ENCODE measurements around the gene TMEM219. TPM values are rescaled to one million over a fixed set of nuclear protein-coding genes. Genes with fewer than 3 reads are reported as not detected.

Gene TMEM219
- total and polyA plus RNA-seq, 12 donors = 100 to 300 (median 192) TPM

DNA sequence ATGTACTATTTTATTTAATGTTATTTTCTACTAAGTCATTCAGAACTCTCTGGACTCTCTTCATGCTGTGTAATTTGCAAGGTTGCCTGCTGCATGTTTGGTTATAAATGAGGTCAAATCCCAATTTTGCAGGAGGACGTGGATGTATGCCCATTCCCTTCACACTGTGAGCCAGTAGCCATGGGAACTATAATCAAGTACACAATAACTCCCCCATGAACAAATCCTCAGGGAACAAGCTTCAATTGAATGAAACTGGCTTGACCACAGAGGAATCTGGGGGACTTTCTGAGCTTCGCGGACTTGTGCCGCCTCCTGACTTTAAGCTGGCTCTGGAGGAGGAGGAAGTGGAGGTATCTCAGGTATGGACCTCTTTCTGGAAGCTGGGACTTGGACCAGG lies 21.2 kb upstream of the TMEM219 start:
- H3K9me3 ChIP-seq (replicated peaks in 1 of 3) = no peaks in the 10 kb centered on the region
- TF ChIP-seq, protein P1, sequence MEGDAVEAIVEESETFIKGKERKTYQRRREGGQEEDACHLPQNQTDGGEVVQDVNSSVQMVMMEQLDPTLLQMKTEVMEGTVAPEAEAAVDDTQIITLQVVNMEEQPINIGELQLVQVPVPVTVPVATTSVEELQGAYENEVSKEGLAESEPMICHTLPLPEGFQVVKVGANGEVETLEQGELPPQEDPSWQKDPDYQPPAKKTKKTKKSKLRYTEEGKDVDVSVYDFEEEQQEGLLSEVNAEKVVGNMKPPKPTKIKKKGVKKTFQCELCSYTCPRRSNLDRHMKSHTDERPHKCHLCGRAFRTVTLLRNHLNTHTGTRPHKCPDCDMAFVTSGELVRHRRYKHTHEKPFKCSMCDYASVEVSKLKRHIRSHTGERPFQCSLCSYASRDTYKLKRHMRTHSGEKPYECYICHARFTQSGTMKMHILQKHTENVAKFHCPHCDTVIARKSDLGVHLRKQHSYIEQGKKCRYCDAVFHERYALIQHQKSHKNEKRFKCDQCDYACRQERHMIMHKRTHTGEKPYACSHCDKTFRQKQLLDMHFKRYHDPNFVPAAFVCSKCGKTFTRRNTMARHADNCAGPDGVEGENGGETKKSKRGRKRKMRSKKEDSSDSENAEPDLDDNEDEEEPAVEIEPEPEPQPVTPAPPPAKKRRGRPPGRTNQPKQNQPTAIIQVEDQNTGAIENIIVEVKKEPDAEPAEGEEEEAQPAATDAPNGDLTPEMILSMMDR (IDR thresholded peaks at IDR 0.05) = no peak
- no peak for TF ChIP-seq POLR2A (IDR thresholded peaks at IDR 0.05)
- intact Hi-C loops (cut with DNase I) = no loop called here
- no peaks in the 10 kb centered on the region for H3K27me3 ChIP-seq
- WGBS, 4 donors = 71 to 88% (median 78%) methylated on average over 4 of the region's 4 CpGs
- no peaks in the 10 kb centered on the region for H3K36me3 ChIP-seq (replicated peaks in 1 of 2)
- no peak overlapping the region for H3K27ac ChIP-seq
- H3K4me1 ChIP-seq (replicated peaks in 1 of 2) = no peaks in the 10 kb centered on the region
- no peak overlapping the region for H3K4me3 ChIP-seq
- DNase-seq = no peak

DNA sequence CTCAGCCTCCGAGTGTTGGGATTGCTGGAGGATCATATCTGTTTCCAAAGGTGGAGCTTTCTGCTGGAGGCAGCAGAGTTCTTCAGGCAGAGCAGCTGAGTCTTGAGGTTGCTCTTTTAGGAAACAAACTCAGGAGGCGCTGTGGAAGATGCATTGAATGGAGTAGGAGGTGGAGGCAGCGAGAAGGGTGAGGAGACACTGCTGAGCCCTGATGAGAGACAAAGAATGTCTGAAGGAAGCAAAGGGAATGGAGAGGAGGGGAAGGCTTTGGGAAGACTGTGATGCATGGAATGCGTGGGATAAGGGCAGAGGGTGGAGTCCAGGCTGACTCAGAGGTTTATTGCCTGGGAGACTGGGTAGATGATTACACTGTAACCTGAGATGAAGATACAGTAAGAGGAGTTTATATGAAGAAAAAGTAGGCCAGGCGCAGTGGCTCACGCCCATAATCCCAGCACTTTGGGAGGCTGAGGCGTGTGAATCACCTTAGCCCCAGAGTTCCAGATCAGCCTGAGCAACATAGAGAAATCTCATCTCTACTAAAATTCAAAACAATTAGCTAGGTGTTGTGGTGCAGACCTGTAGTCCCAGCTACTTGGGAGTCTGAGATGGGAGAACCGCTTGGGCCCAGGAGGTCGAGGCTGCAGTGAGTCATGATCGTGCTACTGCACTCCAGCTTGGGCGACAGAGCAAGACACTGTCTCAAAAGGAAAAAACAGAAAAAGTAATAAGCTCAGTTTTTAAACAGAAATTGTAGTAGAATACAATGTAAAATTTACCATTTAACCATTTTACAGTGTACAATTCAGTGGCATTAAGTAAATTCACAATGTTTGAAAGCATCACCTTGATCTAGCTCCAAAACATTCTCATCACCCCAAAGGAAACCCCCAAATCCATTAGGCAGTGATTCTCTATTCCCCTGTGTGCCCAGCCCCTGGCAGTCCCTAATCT lies 17.8 kb upstream of the TMEM219 start:
- TF ChIP-seq POLR2A (IDR thresholded peaks at IDR 0.05) = peak in 1 of 2 donors; percentile 51
- TF ChIP-seq, protein P1 (IDR thresholded peaks at IDR 0.05) = peak in 1 of 6 experiments; percentile 10
- 41 to 46% (median 44%) methylated on average over 11 of the region's 11 CpGs for WGBS, 4 donors
- H3K4me3 ChIP-seq = no peak overlapping the region
- H3K36me3 ChIP-seq (replicated peaks in 1 of 2) = no peaks in the 10 kb centered on the region
- peak; percentile 46 to 84 (median 78) for DNase-seq
- peak overlapping the region; percentile 59 to 87 (median 66) for H3K27ac ChIP-seq
- H3K9me3 ChIP-seq (replicated peaks in 1 of 3) = no peaks in the 10 kb centered on the region
- intact Hi-C loops (cut with DNase I) = no loop called here
- no peaks in the 10 kb centered on the region for H3K4me1 ChIP-seq (replicated peaks in 1 of 2)
- no peaks in the 10 kb centered on the region for H3K27me3 ChIP-seq

DNA sequence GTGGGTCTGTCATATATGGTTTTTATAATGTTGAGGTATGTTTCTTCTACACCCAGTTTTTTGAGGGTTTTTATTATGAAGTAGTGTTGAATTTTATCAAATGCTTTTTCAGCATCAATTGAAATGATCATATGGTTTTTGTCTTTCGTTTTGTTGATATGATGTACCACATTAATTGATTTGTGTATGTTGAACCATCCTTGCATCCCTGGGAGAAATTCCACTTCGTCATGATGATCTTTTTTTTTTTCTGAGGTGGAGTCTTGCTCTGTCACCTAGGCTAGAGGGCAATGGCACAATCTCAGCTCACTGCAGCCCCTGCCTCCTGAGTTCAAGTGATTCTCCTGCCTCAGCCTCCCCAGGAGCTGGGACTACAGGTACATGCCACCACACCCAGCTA lies 14.0 kb upstream of the TMEM219 start:
- 78 to 90% (median 84%) methylated on average over 2 of the region's 2 CpGs for WGBS, 4 donors
- Histone ChIP-seq H3K27ac (no peak overlapping the region), H3K27me3 (no peaks in the 10 kb centered on the region), H3K36me3 (replicated peaks in 1 of 2) (no peaks in the 10 kb centered on the region), H3K4me3 (no peak overlapping the region), H3K4me1 (replicated peaks in 1 of 2) (no peaks in the 10 kb centered on the region), H3K9me3 (replicated peaks in 1 of 3) (no peaks in the 10 kb centered on the region)
- intact Hi-C loops (cut with DNase I) = no loop called here
- no peak for DNase-seq
- TF ChIP-seq, protein P1 (IDR thresholded peaks at IDR 0.05) = no peak
- TF ChIP-seq POLR2A (IDR thresholded peaks at IDR 0.05) = no peak

DNA sequence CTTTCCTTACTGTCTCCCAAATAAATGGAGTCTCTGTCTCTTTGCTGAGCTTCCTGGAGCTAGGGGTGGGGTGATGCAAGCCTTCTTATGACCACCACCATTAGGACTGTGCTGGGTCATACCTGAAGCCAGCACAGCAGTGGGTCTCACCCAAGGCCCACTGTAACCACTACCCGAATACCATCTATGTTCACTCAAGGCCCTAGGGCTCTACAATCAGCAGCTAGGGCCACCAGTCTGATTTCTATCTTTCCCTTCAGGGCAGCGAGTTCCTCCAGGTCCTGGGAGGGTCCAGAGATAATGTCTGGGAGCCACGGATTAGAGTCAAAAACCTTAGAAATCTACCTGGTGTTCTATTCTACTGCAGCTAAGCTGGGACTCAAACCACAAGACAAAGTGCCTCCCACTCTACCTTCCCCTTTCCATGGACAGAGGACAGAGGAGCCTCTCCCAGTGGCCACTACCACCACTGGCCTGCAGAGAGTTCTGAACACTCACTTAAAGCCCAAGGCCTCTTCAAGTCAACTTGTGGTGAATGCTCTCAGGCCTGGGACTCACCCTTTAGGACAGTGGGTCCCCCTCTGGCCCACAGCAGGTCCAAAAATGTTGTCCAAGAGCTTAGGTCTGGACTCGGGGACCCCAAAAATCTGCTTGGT lies 10.9 kb upstream of the TMEM219 start:
- no peak for TF ChIP-seq POLR2A (IDR thresholded peaks at IDR 0.05)
- TF ChIP-seq, protein P1 (IDR thresholded peaks at IDR 0.05) = no peak
- H3K27me3 ChIP-seq = no peaks in the 10 kb centered on the region
- H3K4me3 ChIP-seq = no peak overlapping the region
- H3K4me1 ChIP-seq (replicated peaks in 1 of 2) = no peaks in the 10 kb centered on the region
- no peak overlapping the region for H3K27ac ChIP-seq
- 84 to 93% (median 89%) methylated on average over 3 to 4 of the region's 4 CpGs for WGBS, 4 donors
- intact Hi-C loops (cut with DNase I) = no loop called here
- no peaks in the 10 kb centered on the region for H3K9me3 ChIP-seq (replicated peaks in 1 of 3)
- DNase-seq = no peak
- H3K36me3 ChIP-seq (replicated peaks in 1 of 2) = no peaks in the 10 kb centered on the region
